HepG2 (cell line): ENCODE data around the gene CA9. TPM values are rescaled to one million over a fixed set of nuclear protein-coding genes. Genes with fewer than 3 reads are reported as not detected.

Experiments
- BRD4 ChIP-seq: sonication (generic); formaldehyde crosslinking; IDR thresholded peaks from 2 replicates; pipeline ENCODE4 v1.4.0; 2020; ENCODE audit warnings: missing genetic modification reagents
- GPN1 ChIP-seq: sonication (generic); formaldehyde crosslinking; IDR thresholded peaks from 2 replicates; pipeline ENCODE4 v1.5.1; 2020; ENCODE audit warnings: missing genetic modification reagents, borderline replicate concordance
- HNRNPL ChIP-seq: fragments of 200-400 bp; formaldehyde crosslinking; IDR thresholded peaks from 2 replicates; pipeline ENCODE4 v1.6.1; 2017; ENCODE audit warnings: mild to moderate bottlenecking, low read depth, low read length
- NFE2 ChIP-seq: sonication (generic); formaldehyde crosslinking; IDR thresholded peaks from 2 replicates; pipeline ENCODE4 v1.4.0; 2020; ENCODE audit warnings: missing genetic modification reagents
- SIX4 ChIP-seq: sonication (generic); formaldehyde crosslinking; IDR thresholded peaks from 2 replicates; pipeline ENCODE4 v1.4.0; 2020; ENCODE audit warnings: missing genetic modification reagents
- ZNF224 ChIP-seq: sonication (generic); formaldehyde crosslinking; IDR thresholded peaks from 2 replicates; pipeline ENCODE4 v1.5.0; 2020; ENCODE audit warnings: mild to moderate bottlenecking, missing genetic modification reagents
- ZNF737 ChIP-seq: sonication (generic); formaldehyde crosslinking; IDR thresholded peaks from 2 replicates; pipeline ENCODE4 v1.5.0; 2020; ENCODE audit warnings: missing genetic modification reagents, mild to moderate bottlenecking, borderline replicate concordance
- polyA plus RNA-seq, 8 experiments: library from polyadenylated mRNA; depleted of rRNA in 3 of 8; stranded (reverse) in 7 of 8; unstranded in 1 of 8; fragments of >200 nt; fragmentation: Illumina TruSeq in 4 of 8; extraction: Trizol in 4 of 8; gene quantifications; 2 replicates each; pipeline versions ENCODE4 v1.2.1 to v1.2.3, GENCODE V29; 2011 to 2016; ENCODE audit warnings: low read depth in 4 of 8, missing spikeins in 1 of 8, mixed read lengths in 1 of 8; ENCODE audit not compliant: insufficient read depth in 1 of 8
- total RNA-seq, 5 experiments: library from RNA; depleted of rRNA; stranded (reverse); fragments of >200 nt; fragmentation: Illumina TruSeq; extraction: Trizol; gene quantifications; 2 replicates each; pipeline ENCODE4 v1.2.3, GENCODE V29; 2016; ENCODE audit warnings: low read depth in 1 of 5
- TF ChIP-seq, protein P1 (sequence below), 2 experiments: fragments of 450-650 bp in 1 of 2; sonication (generic) in 1 of 2; formaldehyde crosslinking in 1 of 2; IDR thresholded peaks; 2 replicates each; pipeline versions ENCODE4 v1.6.1 to v1.8.0; 2016 to 2022; ENCODE audit warnings: antibody characterized with exemption in 1 of 2, mild to moderate bottlenecking in 1 of 2, missing genetic modification reagents in 1 of 2
- TF ChIP-seq, protein P2 (sequence below): sonication (generic); formaldehyde crosslinking; conservative IDR thresholded peaks from 2 replicates; pipeline ENCODE4 v1.4.0; 2020; ENCODE audit warnings: missing genetic modification reagents
- TF ChIP-seq, protein P3 (sequence below): sonication (generic); formaldehyde crosslinking; IDR thresholded peaks from 2 replicates; pipeline ENCODE4 v1.5.1; 2020; ENCODE audit warnings: mild to moderate bottlenecking, missing genetic modification reagents, borderline replicate concordance
- TF ChIP-seq, protein P4 (sequence below): sonication (generic); formaldehyde crosslinking; IDR thresholded peaks from 2 replicates; pipeline ENCODE4 v1.4.0; 2020; ENCODE audit warnings: mild to moderate bottlenecking, missing genetic modification reagents

The CA9 gene
- total and polyA plus RNA-seq, 2 of the 13 experiments (the other 11 are each of a cell fraction or from before 2014, with no cell fraction given), result 0.13 to 152 TPM

DNA sequence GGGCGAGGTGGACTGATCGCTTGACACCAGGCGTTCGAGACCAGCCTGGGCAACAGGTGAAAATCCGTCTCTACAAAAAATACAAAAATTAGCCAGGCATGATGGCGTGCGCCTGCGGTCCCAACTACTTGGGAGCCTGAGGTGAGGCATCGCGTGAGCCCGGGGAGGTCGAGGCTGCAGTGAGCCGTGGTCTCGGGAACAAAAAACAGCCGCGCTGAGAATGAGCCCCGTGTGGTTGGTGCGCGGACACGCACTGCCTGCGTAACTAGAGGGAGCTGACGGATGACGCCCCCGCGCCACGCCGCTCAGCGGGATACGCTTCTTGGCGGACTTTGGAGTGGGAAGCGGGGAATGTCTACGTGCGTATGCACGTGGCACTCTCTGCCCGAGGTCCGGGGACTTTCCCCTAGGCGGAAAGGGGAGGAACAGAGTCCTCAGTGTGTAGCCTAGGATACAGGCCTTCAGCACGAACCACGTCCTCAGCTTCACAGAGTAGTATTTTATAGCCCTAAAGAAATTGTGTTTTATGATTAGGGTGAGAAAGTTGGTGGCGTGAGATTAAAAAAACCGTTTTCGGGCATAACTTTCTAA lies 16.1 kb upstream of the CA9 start, which contains the start of gene RMRP (continued):
- TF ChIP-seq, protein P1, sequence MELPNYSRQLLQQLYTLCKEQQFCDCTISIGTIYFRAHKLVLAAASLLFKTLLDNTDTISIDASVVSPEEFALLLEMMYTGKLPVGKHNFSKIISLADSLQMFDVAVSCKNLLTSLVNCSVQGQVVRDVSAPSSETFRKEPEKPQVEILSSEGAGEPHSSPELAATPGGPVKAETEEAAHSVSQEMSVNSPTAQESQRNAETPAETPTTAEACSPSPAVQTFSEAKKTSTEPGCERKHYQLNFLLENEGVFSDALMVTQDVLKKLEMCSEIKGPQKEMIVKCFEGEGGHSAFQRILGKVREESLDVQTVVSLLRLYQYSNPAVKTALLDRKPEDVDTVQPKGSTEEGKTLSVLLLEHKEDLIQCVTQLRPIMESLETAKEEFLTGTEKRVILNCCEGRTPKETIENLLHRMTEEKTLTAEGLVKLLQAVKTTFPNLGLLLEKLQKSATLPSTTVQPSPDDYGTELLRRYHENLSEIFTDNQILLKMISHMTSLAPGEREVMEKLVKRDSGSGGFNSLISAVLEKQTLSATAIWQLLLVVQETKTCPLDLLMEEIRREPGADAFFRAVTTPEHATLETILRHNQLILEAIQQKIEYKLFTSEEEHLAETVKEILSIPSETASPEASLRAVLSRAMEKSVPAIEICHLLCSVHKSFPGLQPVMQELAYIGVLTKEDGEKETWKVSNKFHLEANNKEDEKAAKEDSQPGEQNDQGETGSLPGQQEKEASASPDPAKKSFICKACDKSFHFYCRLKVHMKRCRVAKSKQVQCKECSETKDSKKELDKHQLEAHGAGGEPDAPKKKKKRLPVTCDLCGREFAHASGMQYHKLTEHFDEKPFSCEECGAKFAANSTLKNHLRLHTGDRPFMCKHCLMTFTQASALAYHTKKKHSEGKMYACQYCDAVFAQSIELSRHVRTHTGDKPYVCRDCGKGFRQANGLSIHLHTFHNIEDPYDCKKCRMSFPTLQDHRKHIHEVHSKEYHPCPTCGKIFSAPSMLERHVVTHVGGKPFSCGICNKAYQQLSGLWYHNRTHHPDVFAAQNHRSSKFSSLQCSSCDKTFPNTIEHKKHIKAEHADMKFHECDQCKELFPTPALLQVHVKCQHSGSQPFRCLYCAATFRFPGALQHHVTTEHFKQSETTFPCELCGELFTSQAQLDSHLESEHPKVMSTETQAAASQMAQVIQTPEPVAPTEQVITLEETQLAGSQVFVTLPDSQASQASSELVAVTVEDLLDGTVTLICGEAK (IDR thresholded peaks at IDR 0.05), result no peak
- TF ChIP-seq, protein P1 (CRISPR knock-in tag; IDR thresholded peaks at IDR 0.05), result peak; percentile 93
- no peak; the same call in 1 of the 2 replicates for TF ChIP-seq GPN1 (CRISPR knock-in tag)
- 0 out of 2 replicates have a peak, but pooled peaks have one; percentile 34 for TF ChIP-seq HNRNPL
- TF ChIP-seq ZNF737 (CRISPR knock-in tag), result 0 out of 2 replicates have a peak, but pooled peaks have one; percentile 76
- no peak; the same call in none of the 2 replicates for TF ChIP-seq BRD4 (CRISPR knock-in tag)
- 0 out of 2 replicates have a peak, but pooled peaks have one; percentile 22 for TF ChIP-seq ZNF224
- TF ChIP-seq, protein P2, sequence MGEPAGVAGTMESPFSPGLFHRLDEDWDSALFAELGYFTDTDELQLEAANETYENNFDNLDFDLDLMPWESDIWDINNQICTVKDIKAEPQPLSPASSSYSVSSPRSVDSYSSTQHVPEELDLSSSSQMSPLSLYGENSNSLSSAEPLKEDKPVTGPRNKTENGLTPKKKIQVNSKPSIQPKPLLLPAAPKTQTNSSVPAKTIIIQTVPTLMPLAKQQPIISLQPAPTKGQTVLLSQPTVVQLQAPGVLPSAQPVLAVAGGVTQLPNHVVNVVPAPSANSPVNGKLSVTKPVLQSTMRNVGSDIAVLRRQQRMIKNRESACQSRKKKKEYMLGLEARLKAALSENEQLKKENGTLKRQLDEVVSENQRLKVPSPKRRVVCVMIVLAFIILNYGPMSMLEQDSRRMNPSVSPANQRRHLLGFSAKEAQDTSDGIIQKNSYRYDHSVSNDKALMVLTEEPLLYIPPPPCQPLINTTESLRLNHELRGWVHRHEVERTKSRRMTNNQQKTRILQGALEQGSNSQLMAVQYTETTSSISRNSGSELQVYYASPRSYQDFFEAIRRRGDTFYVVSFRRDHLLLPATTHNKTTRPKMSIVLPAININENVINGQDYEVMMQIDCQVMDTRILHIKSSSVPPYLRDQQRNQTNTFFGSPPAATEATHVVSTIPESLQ (CRISPR knock-in tag), result peak; percentile 98; the same call in 1 of the 2 replicates
- TF ChIP-seq SIX4 (CRISPR knock-in tag), result peak; percentile 80; the same call in 1 of the 2 replicates
- TF ChIP-seq NFE2, result no peak
- TF ChIP-seq, protein P3, sequence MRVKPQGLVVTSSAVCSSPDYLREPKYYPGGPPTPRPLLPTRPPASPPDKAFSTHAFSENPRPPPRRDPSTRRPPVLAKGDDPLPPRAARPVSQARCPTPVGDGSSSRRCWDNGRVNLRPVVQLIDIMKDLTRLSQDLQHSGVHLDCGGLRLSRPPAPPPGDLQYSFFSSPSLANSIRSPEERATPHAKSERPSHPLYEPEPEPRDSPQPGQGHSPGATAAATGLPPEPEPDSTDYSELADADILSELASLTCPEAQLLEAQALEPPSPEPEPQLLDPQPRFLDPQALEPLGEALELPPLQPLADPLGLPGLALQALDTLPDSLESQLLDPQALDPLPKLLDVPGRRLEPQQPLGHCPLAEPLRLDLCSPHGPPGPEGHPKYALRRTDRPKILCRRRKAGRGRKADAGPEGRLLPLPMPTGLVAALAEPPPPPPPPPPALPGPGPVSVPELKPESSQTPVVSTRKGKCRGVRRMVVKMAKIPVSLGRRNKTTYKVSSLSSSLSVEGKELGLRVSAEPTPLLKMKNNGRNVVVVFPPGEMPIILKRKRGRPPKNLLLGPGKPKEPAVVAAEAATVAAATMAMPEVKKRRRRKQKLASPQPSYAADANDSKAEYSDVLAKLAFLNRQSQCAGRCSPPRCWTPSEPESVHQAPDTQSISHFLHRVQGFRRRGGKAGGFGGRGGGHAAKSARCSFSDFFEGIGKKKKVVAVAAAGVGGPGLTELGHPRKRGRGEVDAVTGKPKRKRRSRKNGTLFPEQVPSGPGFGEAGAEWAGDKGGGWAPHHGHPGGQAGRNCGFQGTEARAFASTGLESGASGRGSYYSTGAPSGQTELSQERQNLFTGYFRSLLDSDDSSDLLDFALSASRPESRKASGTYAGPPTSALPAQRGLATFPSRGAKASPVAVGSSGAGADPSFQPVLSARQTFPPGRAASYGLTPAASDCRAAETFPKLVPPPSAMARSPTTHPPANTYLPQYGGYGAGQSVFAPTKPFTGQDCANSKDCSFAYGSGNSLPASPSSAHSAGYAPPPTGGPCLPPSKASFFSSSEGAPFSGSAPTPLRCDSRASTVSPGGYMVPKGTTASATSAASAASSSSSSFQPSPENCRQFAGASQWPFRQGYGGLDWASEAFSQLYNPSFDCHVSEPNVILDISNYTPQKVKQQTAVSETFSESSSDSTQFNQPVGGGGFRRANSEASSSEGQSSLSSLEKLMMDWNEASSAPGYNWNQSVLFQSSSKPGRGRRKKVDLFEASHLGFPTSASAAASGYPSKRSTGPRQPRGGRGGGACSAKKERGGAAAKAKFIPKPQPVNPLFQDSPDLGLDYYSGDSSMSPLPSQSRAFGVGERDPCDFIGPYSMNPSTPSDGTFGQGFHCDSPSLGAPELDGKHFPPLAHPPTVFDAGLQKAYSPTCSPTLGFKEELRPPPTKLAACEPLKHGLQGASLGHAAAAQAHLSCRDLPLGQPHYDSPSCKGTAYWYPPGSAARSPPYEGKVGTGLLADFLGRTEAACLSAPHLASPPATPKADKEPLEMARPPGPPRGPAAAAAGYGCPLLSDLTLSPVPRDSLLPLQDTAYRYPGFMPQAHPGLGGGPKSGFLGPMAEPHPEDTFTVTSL (CRISPR knock-in tag), result no peak; the same call in none of the 2 replicates
- TF ChIP-seq, protein P4, sequence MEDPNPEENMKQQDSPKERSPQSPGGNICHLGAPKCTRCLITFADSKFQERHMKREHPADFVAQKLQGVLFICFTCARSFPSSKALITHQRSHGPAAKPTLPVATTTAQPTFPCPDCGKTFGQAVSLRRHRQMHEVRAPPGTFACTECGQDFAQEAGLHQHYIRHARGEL (CRISPR knock-in tag), result 0 out of 2 replicates have a peak, but pooled peaks have one; percentile 25
